Effector memory CD4-positive, alpha-beta T cell (primary cell): ENCODE results near the gene MAP2K7.

Experiments
- DNase-seq, 3 donors: peaks; one replicate each; pipeline ENCODE4 v3.0.0-alpha.2; 2020
- H3K27ac ChIP-seq: 2 replicates; pipeline ENCODE4 v1.7.0; 2013; ENCODE audit warnings: mild to moderate bottlenecking, low read length, moderate library complexity; ENCODE audit not compliant: insufficient read depth, poor library complexity, severe bottlenecking
- H3K27me3 ChIP-seq: replicated peaks from 2 replicates; pipeline ENCODE4 v1.7.0; 2013; ENCODE audit warnings: mild to moderate bottlenecking, low read length; ENCODE audit not compliant: insufficient read depth, control insufficient read depth, poor library complexity, severe bottlenecking
- H3K36me3 ChIP-seq: 2 replicates; pipeline ENCODE4 v1.7.0; 2013; ENCODE audit warnings: mild to moderate bottlenecking, low read length, moderate library complexity; ENCODE audit not compliant: control insufficient read depth, insufficient read depth
- H3K4me1 ChIP-seq: 2 replicates; pipeline ENCODE4 v1.7.0; 2013; ENCODE audit warnings: low read length, mild to moderate bottlenecking; ENCODE audit not compliant: control insufficient read depth, insufficient read depth, poor library complexity, severe bottlenecking
- H3K4me3 ChIP-seq: 2 replicates; pipeline ENCODE4 v1.7.0; 2013; ENCODE audit warnings: low read length, low read depth, mild to moderate bottlenecking; ENCODE audit not compliant: insufficient read depth, poor library complexity, severe bottlenecking
- H3K9me3 ChIP-seq: 2 replicates; pipeline ENCODE4 v1.7.0; 2013; ENCODE audit warnings: mild to moderate bottlenecking, low read length, moderate library complexity; ENCODE audit not compliant: control insufficient read depth

Gene MAP2K7

DNA sequence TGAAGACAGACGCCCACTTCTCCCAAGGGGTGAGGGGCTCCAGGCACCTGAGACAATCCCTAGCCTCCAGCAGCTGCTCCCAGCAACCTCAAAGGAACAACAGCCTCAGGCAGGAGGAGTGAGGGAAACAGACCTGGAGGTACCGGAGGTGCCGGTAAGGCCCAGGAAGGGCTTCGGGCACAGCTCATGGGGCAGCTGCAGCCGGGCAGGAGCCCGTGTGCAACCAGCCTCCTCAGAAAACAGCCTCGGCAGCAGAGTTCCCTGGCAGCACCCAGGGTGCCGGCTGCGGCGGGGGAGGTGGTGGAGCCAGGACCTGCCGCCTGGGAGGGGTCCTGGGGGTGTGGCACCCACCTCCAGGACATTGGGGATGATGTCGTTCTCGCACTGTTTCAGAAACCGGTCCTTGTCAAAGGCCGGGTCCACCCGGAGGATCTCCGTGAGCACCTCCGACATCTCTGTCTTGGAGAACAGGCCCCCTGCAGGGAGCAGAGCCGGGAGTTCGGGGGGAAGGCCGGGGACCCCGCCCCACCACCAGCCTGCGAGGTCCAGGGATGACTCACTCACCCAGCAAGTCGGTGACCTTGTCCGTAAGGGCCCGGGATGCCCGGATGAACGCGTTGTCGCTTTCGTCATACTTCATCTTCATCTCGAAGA lies 28.7 kb downstream of the MAP2K7 start:
- Histone ChIP-seq H3K9me3 (no peaks in the 10 kb centered on the region), H3K27ac (no peak overlapping the region), H3K36me3 (peaks cover 68% of the 10 kb centered on the region), H3K4me3 (no peak overlapping the region), H3K27me3 (no peaks in the 10 kb centered on the region), H3K4me1 (no peaks in the 10 kb centered on the region)
- DNase-seq: no peak

DNA sequence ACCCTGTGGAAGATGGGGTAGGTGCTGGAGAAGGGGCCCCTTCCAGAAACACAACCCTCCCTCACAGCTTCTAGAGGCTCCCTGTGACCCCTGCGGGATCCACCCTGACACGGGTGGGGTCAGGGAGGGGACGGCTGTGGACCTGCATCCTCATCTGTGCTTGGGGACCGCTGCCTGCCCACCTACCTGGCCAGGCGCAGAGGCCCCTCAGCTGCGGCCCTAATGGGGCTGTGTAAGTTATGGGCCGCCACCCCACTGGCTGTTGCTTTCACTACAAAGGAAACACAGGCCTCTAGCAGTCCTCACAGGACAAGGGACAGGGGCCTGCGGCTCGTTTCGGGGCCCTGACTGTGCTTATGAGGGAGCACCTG lies 29.2 kb downstream of the MAP2K7 start:
- no peaks in the 10 kb centered on the region for H3K4me1 ChIP-seq
- no peak for DNase-seq
- no peaks in the 10 kb centered on the region for H3K9me3 ChIP-seq
- no peak overlapping the region for H3K4me3 ChIP-seq
- H3K36me3 ChIP-seq: peaks cover 73% of the 10 kb centered on the region
- no peak overlapping the region for H3K27ac ChIP-seq
- H3K27me3 ChIP-seq: no peaks in the 10 kb centered on the region

DNA sequence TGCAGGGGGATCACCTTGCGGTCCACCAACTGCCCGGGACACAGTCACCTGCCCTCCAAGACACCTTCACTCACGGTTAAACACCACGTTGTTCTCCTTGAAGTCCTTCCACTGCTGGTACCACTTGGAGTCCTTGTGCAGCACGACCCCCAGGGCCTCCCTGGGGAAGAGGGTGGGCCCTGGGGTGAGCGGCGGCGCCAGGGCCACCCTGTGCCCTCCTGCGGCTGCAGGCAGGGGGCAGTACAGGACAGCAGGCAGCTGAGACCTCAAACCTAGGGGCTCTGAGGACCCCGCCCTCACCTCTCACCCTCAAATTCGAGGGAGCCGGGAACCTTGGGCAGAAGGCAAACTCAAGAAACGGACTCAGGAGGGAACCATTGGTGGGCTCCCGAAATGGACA lies 29.7 kb downstream of the MAP2K7 start:
- Histone ChIP-seq H3K9me3 (no peaks in the 10 kb centered on the region), H3K36me3 (peaks cover 74% of the 10 kb centered on the region), H3K4me3 (no peak overlapping the region), H3K27ac (no peak overlapping the region), H3K27me3 (no peaks in the 10 kb centered on the region), H3K4me1 (no peaks in the 10 kb centered on the region)
- no peak for DNase-seq

DNA sequence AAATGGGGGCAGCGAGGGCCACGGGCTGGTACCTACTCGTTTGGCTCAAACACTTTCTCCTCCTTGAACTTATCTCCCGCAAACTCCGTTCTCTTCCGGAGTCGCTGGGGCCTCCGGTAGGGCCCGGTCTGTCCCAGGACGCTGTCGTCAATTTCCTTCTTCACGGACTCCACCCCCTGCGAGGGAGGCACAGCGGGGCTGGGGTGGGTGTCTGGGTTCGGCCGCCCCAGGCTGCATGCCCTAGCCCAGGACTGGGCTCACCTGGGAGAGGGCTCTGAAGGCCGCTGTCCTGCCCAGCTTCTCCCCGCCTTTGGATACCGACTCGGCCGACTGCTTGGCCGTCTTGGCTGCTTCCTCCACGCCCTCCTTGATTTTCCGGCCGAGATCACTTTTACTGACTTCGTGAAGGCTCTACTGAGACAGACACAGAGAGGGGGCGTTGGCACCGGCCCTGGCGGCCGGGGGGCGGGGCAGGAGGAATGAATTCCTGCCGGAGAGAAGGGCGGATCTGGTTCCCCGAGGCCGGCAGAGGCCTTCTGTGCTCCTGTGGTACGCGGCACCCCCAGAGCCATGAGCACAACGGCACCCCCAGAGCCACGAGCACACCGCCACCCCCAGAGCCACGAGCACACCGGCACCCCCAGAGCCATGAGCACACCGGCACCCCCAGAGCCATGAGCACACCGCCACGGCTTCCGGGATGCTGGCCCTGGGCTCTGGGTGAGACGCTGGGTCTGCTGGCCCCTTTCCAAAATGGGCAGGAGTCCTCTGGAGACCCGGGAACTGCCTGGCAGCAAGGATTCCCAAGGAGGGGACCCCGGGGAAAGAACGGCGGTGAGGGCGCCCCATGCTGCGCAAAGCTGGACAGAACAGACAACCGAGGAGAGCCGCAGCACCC lies 30.4 kb downstream of the MAP2K7 start:
- DNase-seq: no peak
- H3K27ac ChIP-seq: no peak overlapping the region
- H3K36me3 ChIP-seq: peaks cover 77% of the 10 kb centered on the region
- H3K4me1 ChIP-seq: no peaks in the 10 kb centered on the region
- no peaks in the 10 kb centered on the region for H3K9me3 ChIP-seq
- no peaks in the 10 kb centered on the region for H3K27me3 ChIP-seq
- H3K4me3 ChIP-seq: no peak overlapping the region

DNA sequence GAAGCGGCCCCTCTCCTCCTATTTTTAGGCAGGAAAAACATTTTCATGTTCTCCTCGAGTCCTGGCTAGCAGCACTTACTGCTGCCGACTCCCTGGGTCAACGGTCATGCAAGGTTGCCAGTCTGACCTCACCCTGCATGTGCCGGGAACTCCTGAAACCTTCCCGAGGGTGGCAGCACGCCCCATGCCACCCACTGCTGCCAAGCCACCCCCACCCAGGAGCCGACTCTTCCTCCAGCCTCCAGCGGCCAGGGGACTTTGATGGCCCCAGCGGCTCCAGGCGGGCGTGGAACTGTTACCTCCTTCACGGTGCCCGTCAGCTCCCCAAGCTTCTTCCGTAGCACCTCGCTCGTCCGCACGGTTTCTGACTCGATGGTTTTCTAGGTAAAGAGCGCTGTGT lies 31.1 kb downstream of the MAP2K7 start:
- Histone ChIP-seq H3K27me3 (no peaks in the 10 kb centered on the region), H3K27ac (no peak overlapping the region), H3K36me3 (peaks cover 80% of the 10 kb centered on the region), H3K4me3 (no peak overlapping the region), H3K9me3 (no peaks in the 10 kb centered on the region), H3K4me1 (no peaks in the 10 kb centered on the region)
- no peak for DNase-seq

DNA sequence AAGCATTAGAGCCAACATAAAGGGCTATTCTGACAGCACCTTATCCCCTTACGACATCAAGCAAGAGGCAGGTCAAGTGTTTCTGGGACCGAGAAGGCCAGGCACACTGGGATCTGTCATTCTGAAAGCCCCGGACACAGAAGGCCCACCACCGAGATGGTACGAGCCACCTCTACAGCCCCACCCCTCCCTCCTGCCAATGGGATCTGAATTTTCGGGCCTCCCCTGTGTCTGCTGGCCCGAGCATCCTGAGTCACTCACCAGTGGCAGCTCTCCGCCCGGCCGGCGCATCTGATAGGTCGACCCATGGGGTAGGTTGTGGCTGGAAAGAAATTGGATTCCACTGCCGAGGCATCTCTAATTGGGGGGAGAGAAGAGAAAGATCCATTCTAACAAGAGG lies 37.2 kb downstream of the MAP2K7 start:
- peaks cover 40% of the 10 kb centered on the region for H3K36me3 ChIP-seq
- H3K4me1 ChIP-seq: peaks cover 7% of the 10 kb centered on the region
- H3K27me3 ChIP-seq: no peaks in the 10 kb centered on the region
- H3K9me3 ChIP-seq: no peaks in the 10 kb centered on the region
- no peak overlapping the region for H3K4me3 ChIP-seq
- DNase-seq: no peak
- H3K27ac ChIP-seq: no peak overlapping the region

DNA sequence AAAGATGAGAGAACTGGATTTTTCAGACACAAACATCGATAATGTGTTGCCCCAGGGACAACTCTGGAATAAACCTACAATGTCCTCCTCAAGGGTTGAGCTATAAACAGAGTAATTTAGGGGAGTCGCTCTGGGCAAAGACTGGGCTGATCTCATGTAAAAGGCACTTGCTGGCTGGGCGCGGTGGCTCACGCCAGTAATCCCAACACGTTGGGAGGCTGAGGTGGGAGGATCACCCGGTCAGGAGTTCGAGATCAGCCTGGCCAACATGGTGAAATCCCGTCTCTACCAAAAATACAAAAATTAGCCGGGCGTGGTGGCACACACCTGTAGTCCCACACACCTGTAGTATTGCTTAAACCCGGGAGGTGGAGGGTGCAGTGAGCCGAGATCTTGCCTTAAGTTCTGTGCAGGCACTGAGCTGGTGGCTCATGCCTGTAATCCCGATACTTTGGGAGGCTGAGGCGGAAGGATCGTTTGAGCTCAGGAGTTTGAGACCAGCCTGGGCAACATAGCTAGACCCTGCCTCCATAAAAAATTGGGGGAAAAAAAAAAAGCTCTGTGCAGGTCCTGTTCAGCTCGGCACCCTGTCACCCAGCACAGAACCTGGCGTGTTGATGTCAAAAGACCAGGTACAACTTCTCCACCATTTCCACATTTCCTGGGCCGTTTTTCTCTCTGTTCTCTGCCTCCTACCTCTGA lies 38.4 kb downstream of the MAP2K7 start:
- Histone ChIP-seq H3K27me3 (no peaks in the 10 kb centered on the region), H3K27ac (no peak overlapping the region), H3K4me1 (peaks cover 7% of the 10 kb centered on the region), H3K9me3 (no peaks in the 10 kb centered on the region), H3K4me3 (no peak overlapping the region), H3K36me3 (peaks cover 30% of the 10 kb centered on the region)
- DNase-seq: no peak

DNA sequence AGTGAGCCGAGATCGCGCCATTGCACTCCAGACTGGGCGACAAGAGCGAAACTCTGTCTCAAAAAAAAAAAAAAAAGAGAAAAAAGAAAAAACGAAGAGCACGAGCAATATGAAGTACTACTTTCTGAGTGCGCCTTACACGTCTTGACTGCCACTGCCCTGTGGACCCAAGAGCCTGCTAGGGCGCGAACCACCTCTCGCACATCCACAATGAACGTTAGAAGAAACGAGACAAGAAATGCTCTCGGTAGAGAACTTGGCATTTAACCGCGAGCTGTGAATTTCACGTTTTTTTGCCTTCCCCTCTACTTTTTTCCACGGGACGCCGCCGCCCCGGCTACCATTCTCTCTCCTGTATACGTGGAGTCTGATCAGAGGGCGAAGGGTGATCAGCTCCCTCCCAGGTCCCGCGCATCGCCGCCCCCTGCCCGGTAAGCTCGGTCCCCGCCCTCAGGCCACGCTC lies 39.3 kb downstream of the MAP2K7 start:
- DNase-seq: no peak
- peak overlapping the region; percentile 76 for H3K4me3 ChIP-seq
- H3K36me3 ChIP-seq: peaks cover 20% of the 10 kb centered on the region
- peaks cover 7% of the 10 kb centered on the region for H3K4me1 ChIP-seq
- no peaks in the 10 kb centered on the region for H3K9me3 ChIP-seq
- no peaks in the 10 kb centered on the region for H3K27me3 ChIP-seq
- H3K27ac ChIP-seq: peak overlapping the region; percentile 94

DNA sequence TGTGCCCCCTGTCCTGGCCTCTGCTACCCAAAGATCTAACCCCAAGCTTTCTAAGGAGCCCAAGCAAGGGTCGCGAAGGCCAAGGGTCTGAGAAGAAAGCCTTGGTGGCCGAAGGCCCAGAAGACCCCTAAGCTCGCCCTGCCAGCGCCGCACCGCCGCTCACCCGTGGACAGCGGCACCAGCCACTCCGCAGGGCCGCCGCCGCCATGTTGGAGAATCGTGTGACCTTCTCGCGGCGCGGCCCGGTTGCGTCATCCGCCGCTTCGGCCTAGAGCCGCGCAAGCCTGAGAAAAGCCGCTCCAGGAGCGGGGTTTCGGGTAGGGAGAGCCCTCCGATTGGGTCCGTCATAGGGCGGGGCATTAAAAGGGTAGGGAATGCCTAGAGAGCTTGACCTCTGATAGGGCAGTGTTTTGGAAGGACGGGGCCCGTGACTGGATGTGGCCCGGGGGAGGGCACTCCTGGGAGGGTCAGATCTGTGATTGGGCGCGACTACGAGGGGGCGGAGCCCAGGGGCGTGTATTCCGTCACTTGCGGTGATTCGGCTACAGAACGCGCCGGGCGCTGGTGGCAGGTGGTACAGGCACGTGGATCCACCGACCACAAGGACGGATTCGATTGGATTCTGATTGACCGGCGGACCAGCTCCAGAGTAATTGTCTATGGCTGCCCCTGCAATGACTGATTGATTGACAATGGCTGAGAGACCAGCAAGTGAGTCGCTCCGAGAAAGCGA lies 39.9 kb downstream of the MAP2K7 start, which contains the start of gene TIMM44:
TIMM44 (minus strand) TSS at position 223 of the 733 bp plus-strand sequence; CDS start at position 208, 15 bp downstream.
- peaks cover 20% of the 10 kb centered on the region for H3K36me3 ChIP-seq
- H3K27me3 ChIP-seq: no peaks in the 10 kb centered on the region
- H3K9me3 ChIP-seq: no peaks in the 10 kb centered on the region
- H3K27ac ChIP-seq: peak within 1 kb of the TSS; percentile 94
- DNase-seq: peak; percentile 98 to 99 (median 99)
- H3K4me1 ChIP-seq: peaks cover 7% of the 10 kb centered on the region
- peak within 1 kb of the TSS; percentile 76 for H3K4me3 ChIP-seq
